Measurements from ENCODE around the gene FOSL2.
A peak's percentile ranks its signal among the peaks of the same experiment; 100 is the strongest.

Gene FOSL2

GRCh38 chr2:28347193-28347592 lies 45.5 kb upstream of the FOSL2 start:
- ATAC-seq (ENCODE audit: insufficient read depth, low read depth) (no peak), DNase-seq (no peak)
- no peak overlapping the region for H3K4me2 ChIP-seq (ENCODE audit: insufficient read depth, low read length)
- H2AFZ ChIP-seq (ENCODE audit: low read depth, low read length) = no peak overlapping the region
- H3K36me3 ChIP-seq (ENCODE audit: insufficient read depth, low read length) = no peaks in the 10 kb centered on the region
- no peak for TF ChIP-seq CTCF (IDR thresholded peaks at IDR 0.05; ENCODE audit: borderline replicate concordance, extremely low read depth, low read length, poor library complexity, severe bottlenecking)
- TF ChIP-seq EZH2 (IDR thresholded peaks at IDR 0.05; ENCODE audit: borderline replicate concordance, low read depth, low read length, severe bottlenecking) = no peak
- no peak overlapping the region for H3K9ac ChIP-seq (ENCODE audit: low read depth, low read length)
- H3K27me3 ChIP-seq (ENCODE audit: insufficient read depth, low read length, poor library complexity) = no peaks in the 10 kb centered on the region
- H3K4me1 ChIP-seq (ENCODE audit: insufficient read depth, low read length) = no peaks in the 10 kb centered on the region
- H3K27ac ChIP-seq (ENCODE audit: low read length) = no peak overlapping the region
- H4K20me1 ChIP-seq (ENCODE audit: insufficient read depth, low read length) = no peaks in the 10 kb centered on the region
- no peak overlapping the region for H3K4me3 ChIP-seq (ENCODE audit: low read depth in 1 of 2, low read length in 2 of 2)
- H3K9me3 ChIP-seq (ENCODE audit: insufficient read depth, low read length, severe bottlenecking) = no peaks in the 10 kb centered on the region
- no peaks in the 10 kb centered on the region for H3K79me2 ChIP-seq (ENCODE audit: insufficient read depth, low read length)

GRCh38 chr2:28347596-28347995 lies 45.1 kb upstream of the FOSL2 start:
- Histone ChIP-seq H3K27me3 (ENCODE audit: insufficient read depth, low read length, poor library complexity) (no peaks in the 10 kb centered on the region), H3K4me3 (ENCODE audit: low read depth in 1 of 2, low read length in 2 of 2) (no peak overlapping the region), H3K9me3 (ENCODE audit: insufficient read depth, low read length, severe bottlenecking) (no peaks in the 10 kb centered on the region), H3K79me2 (ENCODE audit: insufficient read depth, low read length) (no peaks in the 10 kb centered on the region), H2AFZ (ENCODE audit: low read depth, low read length) (no peak overlapping the region), H3K27ac (ENCODE audit: low read length) (no peak overlapping the region), H3K4me2 (ENCODE audit: insufficient read depth, low read length) (no peak overlapping the region), H3K9ac (ENCODE audit: low read depth, low read length) (no peak overlapping the region), H3K4me1 (ENCODE audit: insufficient read depth, low read length) (no peaks in the 10 kb centered on the region), H3K36me3 (ENCODE audit: insufficient read depth, low read length) (no peaks in the 10 kb centered on the region), H4K20me1 (ENCODE audit: insufficient read depth, low read length) (no peaks in the 10 kb centered on the region)
- ATAC-seq (ENCODE audit: insufficient read depth, low read depth) (no peak), DNase-seq (no peak)
- no peak for TF ChIP-seq EZH2 (IDR thresholded peaks at IDR 0.05; ENCODE audit: borderline replicate concordance, low read depth, low read length, severe bottlenecking)
- TF ChIP-seq CTCF (IDR thresholded peaks at IDR 0.05; ENCODE audit: borderline replicate concordance, extremely low read depth, low read length, poor library complexity, severe bottlenecking) = no peak

GRCh38 chr2:28348149-28348567 lies 44.5 kb upstream of the FOSL2 start:
- no peak overlapping the region for H2AFZ ChIP-seq (ENCODE audit: low read depth, low read length)
- H3K36me3 ChIP-seq (ENCODE audit: insufficient read depth, low read length) = no peaks in the 10 kb centered on the region
- H3K27ac ChIP-seq (ENCODE audit: low read length) = no peak overlapping the region
- no peaks in the 10 kb centered on the region for H3K9me3 ChIP-seq (ENCODE audit: insufficient read depth, low read length, severe bottlenecking)
- no peaks in the 10 kb centered on the region for H3K4me1 ChIP-seq (ENCODE audit: insufficient read depth, low read length)
- H3K79me2 ChIP-seq (ENCODE audit: insufficient read depth, low read length) = no peaks in the 10 kb centered on the region
- no peak overlapping the region for H3K4me3 ChIP-seq (ENCODE audit: low read depth in 1 of 2, low read length in 2 of 2)
- no peaks in the 10 kb centered on the region for H4K20me1 ChIP-seq (ENCODE audit: insufficient read depth, low read length)
- no peak overlapping the region for H3K4me2 ChIP-seq (ENCODE audit: insufficient read depth, low read length)
- no peaks in the 10 kb centered on the region for H3K27me3 ChIP-seq (ENCODE audit: insufficient read depth, low read length, poor library complexity)
- DNase-seq (no peak), ATAC-seq (ENCODE audit: insufficient read depth, low read depth) (peak; percentile 44; the same call in 2 of the 3 replicates)
- no peak overlapping the region for H3K9ac ChIP-seq (ENCODE audit: low read depth, low read length)
- TF ChIP-seq EZH2 (IDR thresholded peaks at IDR 0.05; ENCODE audit: borderline replicate concordance, low read depth, low read length, severe bottlenecking) (no peak), CTCF (IDR thresholded peaks at IDR 0.05; ENCODE audit: borderline replicate concordance, extremely low read depth, low read length, poor library complexity, severe bottlenecking) (no peak)

GRCh38 chr2:28348921-28349320 lies 43.7 kb upstream of the FOSL2 start:
- no peak for DNase-seq
- Histone ChIP-seq H3K9ac (ENCODE audit: low read depth, low read length) (no peak overlapping the region), H2AFZ (ENCODE audit: low read depth, low read length) (no peak overlapping the region), H3K4me2 (ENCODE audit: insufficient read depth, low read length) (no peak overlapping the region), H3K4me3 (ENCODE audit: low read depth in 1 of 2, low read length in 2 of 2) (no peak overlapping the region), H3K4me1 (ENCODE audit: insufficient read depth, low read length) (no peaks in the 10 kb centered on the region), H3K27me3 (ENCODE audit: insufficient read depth, low read length, poor library complexity) (no peaks in the 10 kb centered on the region), H4K20me1 (ENCODE audit: insufficient read depth, low read length) (no peaks in the 10 kb centered on the region), H3K9me3 (ENCODE audit: insufficient read depth, low read length, severe bottlenecking) (no peaks in the 10 kb centered on the region), H3K79me2 (ENCODE audit: insufficient read depth, low read length) (no peaks in the 10 kb centered on the region), H3K36me3 (ENCODE audit: insufficient read depth, low read length) (no peaks in the 10 kb centered on the region), H3K27ac (ENCODE audit: low read length) (no peak overlapping the region)
- no peak for ATAC-seq (ENCODE audit: insufficient read depth, low read depth)
- no peak for TF ChIP-seq CTCF (IDR thresholded peaks at IDR 0.05; ENCODE audit: borderline replicate concordance, extremely low read depth, low read length, poor library complexity, severe bottlenecking)
- no peak for TF ChIP-seq EZH2 (IDR thresholded peaks at IDR 0.05; ENCODE audit: borderline replicate concordance, low read depth, low read length, severe bottlenecking)
